GM23248 (cell line): ENCODE results near the gene AFF3. TPM values are rescaled to one million over a fixed set of nuclear protein-coding genes. Genes with fewer than 3 reads are reported as not detected.

Experiments
- DNase-seq: peaks from one replicate; pipeline ENCODE4 v3.0.0-alpha.2; 2015
- H2AFZ ChIP-seq: fragments of 200-600 bp; sonication (generic); 2 replicates; pipeline ENCODE4 v1.6.1; 2016; ENCODE audit warnings: antibody characterized with exemption
- H3F3A ChIP-seq: fragments of 200-600 bp; sonication (generic); 2 replicates; pipeline ENCODE4 v1.6.1; 2016; ENCODE audit warnings: mild to moderate bottlenecking, antibody characterized with exemption, mixed run types; ENCODE audit not compliant: insufficient read depth
- H3K27ac ChIP-seq: fragments of 200-600 bp; sonication (generic); 2 replicates; pipeline ENCODE4 v1.5.1; 2016; ENCODE audit warnings: mild to moderate bottlenecking
- H3K27me3 ChIP-seq: fragments of 200-600 bp; sonication (generic); replicated peaks from 2 replicates; pipeline ENCODE4 v1.6.1; 2016; ENCODE audit warnings: mild to moderate bottlenecking; ENCODE audit not compliant: insufficient read depth
- H3K36me3 ChIP-seq: fragments of 200-600 bp; sonication (generic); 2 replicates; pipeline ENCODE4 v1.6.1; 2016; ENCODE audit warnings: low read depth, mild to moderate bottlenecking
- H3K4me1 ChIP-seq: fragments of 200-600 bp; sonication (generic); 2 replicates; pipeline ENCODE4 v1.6.1; 2016; ENCODE audit warnings: mild to moderate bottlenecking; ENCODE audit not compliant: insufficient read depth
- H3K4me2 ChIP-seq: fragments of 200-600 bp; sonication (generic); one replicate; pipeline ENCODE4 v1.6.1; 2016; ENCODE audit warnings: mild to moderate bottlenecking; ENCODE audit not compliant: unreplicated experiment
- H3K4me3 ChIP-seq: fragments of 200-600 bp; sonication (generic); 2 replicates; pipeline ENCODE4 v1.5.1; 2016; ENCODE audit warnings: mild to moderate bottlenecking
- H3K79me2 ChIP-seq: fragments of 200-600 bp; sonication (generic); 2 replicates; pipeline ENCODE4 v1.6.1; 2016; ENCODE audit warnings: mild to moderate bottlenecking; ENCODE audit not compliant: insufficient read depth
- H3K9ac ChIP-seq: fragments of 200-600 bp; sonication (generic); 2 replicates; pipeline ENCODE4 v1.6.1; 2016; ENCODE audit warnings: mild to moderate bottlenecking
- H3K9me2 ChIP-seq: fragments of 200-600 bp; sonication (generic); 2 replicates; pipeline ENCODE4 v1.6.1; 2016; ENCODE audit warnings: mixed run types, mild to moderate bottlenecking, moderate library complexity; ENCODE audit not compliant: insufficient read depth
- H3K9me3 ChIP-seq: fragments of 200-600 bp; sonication (generic); one replicate; pipeline ENCODE4 v1.6.1; 2017; ENCODE audit warnings: low read depth
- H4K20me1 ChIP-seq: fragments of 200-600 bp; sonication (generic); 2 replicates; pipeline ENCODE4 v1.6.0; 2016; ENCODE audit not compliant: insufficient read depth
- EZH2 ChIP-seq: fragments of 200-600 bp; sonication (generic); IDR thresholded peaks from 2 replicates; pipeline ENCODE4 v1.6.1; 2018; ENCODE audit warnings: antibody characterized with exemption, mild to moderate bottlenecking; ENCODE audit not compliant: insufficient read depth, poor library complexity, severe bottlenecking
- EZH2phosphoT487 ChIP-seq: fragments of 200-600 bp; sonication (generic); IDR thresholded peaks from 2 replicates; pipeline ENCODE4 v1.6.1; 2018; ENCODE audit warnings: antibody characterized with exemption, moderate library complexity, mild to moderate bottlenecking, low read depth; ENCODE audit not compliant: insufficient read depth
- WGBS, 2 experiments: methylation state at CpG; one replicate each; pipeline ENCODE4 v1.1.6; 2015 to 2017; ENCODE audit warnings: low lambda C conversion rate in 2 of 2, low coverage in 1 of 2; ENCODE audit errors: missing lambda C conversion rate in 2 of 2; 5-methylcytosine and 5-hydroxymethylcytosine counted together
- in situ Hi-C: fragments of 300-500 bp; cut with MboI; formaldehyde crosslinking; loops from 2 replicates; pipeline ENCODE4 v1.15.0; 2020
- polyA plus RNA-seq: library from polyadenylated mRNA; unstranded; fragments of >200 nt; fragmentation: Nextera tagmentation; extraction: Ambion mirVana; gene quantifications from 2 replicates; pipeline ENCODE4 v1.2.1, GENCODE V29; 2016
- total RNA-seq: library from RNA; depleted of rRNA; stranded (reverse); fragments of >200 nt; shearing (Covaris generic); gene quantifications from 2 replicates; pipeline ENCODE4 v1.2.3, GENCODE V29; 2014

The AFF3 gene
- total and polyA plus RNA-seq, 2 experiments from 2014 or later, result 0.56 to 0.86 TPM

- H3K9ac ChIP-seq, result no peak overlapping the region
- in situ Hi-C loops, result no loop called here
- H3F3A ChIP-seq, result peaks cover 26% of the 10 kb centered on the region
Observed at GRCh38 chr2:99653433-99653832, 489.0 kb downstream of the AFF3 start.

GRCh38 chr2:99652862-99653261, 489.5 kb downstream of the AFF3 start:
- Histone ChIP-seq H3F3A (peaks cover 31% of the 10 kb centered on the region), H3K79me2 (no peaks in the 10 kb centered on the region), H3K4me1 (peaks cover 45% of the 10 kb centered on the region), H3K27me3 (no peaks in the 10 kb centered on the region), H2AFZ (no peak overlapping the region), H3K4me2 (no peak overlapping the region), H3K9ac (no peak overlapping the region), H4K20me1 (no peaks in the 10 kb centered on the region), H3K9me3 (no peaks in the 10 kb centered on the region), H3K9me2 (no peaks in the 10 kb centered on the region), H3K27ac (no peak overlapping the region), H3K36me3 (no peaks in the 10 kb centered on the region), H3K4me3 (no peak overlapping the region)
- 84 to 89% methylated on average over 8 of the region's 8 CpGs for WGBS, 2 experiments
- in situ Hi-C loops, result no loop called here
- TF ChIP-seq EZH2 (no peak), EZH2phosphoT487 (no peak)
- no peak for DNase-seq

More at GRCh38 chr2:99653433-99653832, 489.0 kb downstream of the AFF3 start:
- peaks cover 39% of the 10 kb centered on the region for H3K4me1 ChIP-seq
- no peaks in the 10 kb centered on the region for H3K9me3 ChIP-seq
- H3K4me3 ChIP-seq, result no peak overlapping the region
- no peak overlapping the region for H3K4me2 ChIP-seq
- no peaks in the 10 kb centered on the region for H3K27me3 ChIP-seq
- no peak overlapping the region for H2AFZ ChIP-seq
- no peaks in the 10 kb centered on the region for H3K79me2 ChIP-seq
- no peak overlapping the region for H3K27ac ChIP-seq
- DNase-seq, result no peak
- no peak for TF ChIP-seq EZH2
- TF ChIP-seq EZH2phosphoT487, result no peak
- H3K36me3 ChIP-seq, result no peaks in the 10 kb centered on the region
- WGBS, 2 experiments, result 92 to 95% methylated on average over 9 of the region's 9 CpGs
- no peaks in the 10 kb centered on the region for H3K9me2 ChIP-seq
- H4K20me1 ChIP-seq, result no peaks in the 10 kb centered on the region

GRCh38 chr2:99651930-99652670, 490.3 kb downstream of the AFF3 start:
- Histone ChIP-seq H3K9me3 (no peaks in the 10 kb centered on the region), H3K4me3 (no peak overlapping the region), H3F3A (peaks cover 38% of the 10 kb centered on the region), H3K27me3 (no peaks in the 10 kb centered on the region), H3K9ac (no peak overlapping the region), H3K79me2 (no peaks in the 10 kb centered on the region), H3K27ac (peak overlapping the region; percentile 5), H3K4me1 (peaks cover 50% of the 10 kb centered on the region), H4K20me1 (no peaks in the 10 kb centered on the region), H3K36me3 (no peaks in the 10 kb centered on the region), H2AFZ (no peak overlapping the region), H3K9me2 (no peaks in the 10 kb centered on the region), H3K4me2 (no peak overlapping the region)
- TF ChIP-seq EZH2phosphoT487, result no peak
- TF ChIP-seq EZH2, result no peak
- in situ Hi-C loops, result no loop called here
- 67 to 69% methylated on average over 9 of the region's 9 CpGs for WGBS, 2 experiments
- DNase-seq, result peak; percentile 58

GRCh38 chr2:99648906-99649789, 493.2 kb downstream of the AFF3 start:
- DNase-seq, result peak; percentile 20
- peak overlapping the region; percentile 64 for H3K27ac ChIP-seq
- H3K4me1 ChIP-seq, result peaks cover 44% of the 10 kb centered on the region
- H3K27me3 ChIP-seq, result no peaks in the 10 kb centered on the region
- H3F3A ChIP-seq, result peaks cover 25% of the 10 kb centered on the region
- WGBS, 2 experiments, result 56 to 63% methylated on average over 13 of the region's 13 CpGs
- no peak for TF ChIP-seq EZH2phosphoT487
- no peak for TF ChIP-seq EZH2
- H4K20me1 ChIP-seq, result no peaks in the 10 kb centered on the region
- no peaks in the 10 kb centered on the region for H3K79me2 ChIP-seq
- H2AFZ ChIP-seq, result 0 out of 2 replicates have a peak overlapping the region, but pooled peaks have one; percentile 7
- H3K9ac ChIP-seq, result peak overlapping the region; percentile 29; the same call in 1 of the 2 replicates
- in situ Hi-C loops, result no loop called here
- H3K4me3 ChIP-seq, result no peak overlapping the region
- peak overlapping the region; percentile 12 for H3K4me2 ChIP-seq
- H3K9me2 ChIP-seq, result no peaks in the 10 kb centered on the region
- no peaks in the 10 kb centered on the region for H3K9me3 ChIP-seq
- H3K36me3 ChIP-seq, result no peaks in the 10 kb centered on the region
